ENCODE measurements around the gene ETFA.

ETFA gene

DNA sequence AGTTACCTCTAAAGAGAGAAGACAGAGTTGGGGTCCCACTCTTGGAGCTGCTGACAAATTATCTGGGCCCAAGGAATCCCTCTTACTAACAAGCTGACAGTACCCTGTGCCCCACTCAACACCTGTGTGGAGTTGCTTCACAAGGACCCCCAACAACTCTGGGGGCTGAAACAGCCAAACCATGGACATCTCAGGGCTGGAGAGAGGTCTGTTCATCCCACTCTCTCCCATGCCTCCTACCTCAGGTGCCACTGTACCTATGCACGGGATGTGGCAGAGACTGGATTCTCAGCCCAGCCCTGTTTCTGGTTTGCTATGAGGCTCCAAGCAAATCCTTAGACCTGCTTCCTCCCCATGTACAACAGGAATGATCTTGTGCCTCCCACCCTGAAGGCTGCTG, 101.7 kb downstream of the ETFA start:
- DNase-seq, result no peak

DNA sequence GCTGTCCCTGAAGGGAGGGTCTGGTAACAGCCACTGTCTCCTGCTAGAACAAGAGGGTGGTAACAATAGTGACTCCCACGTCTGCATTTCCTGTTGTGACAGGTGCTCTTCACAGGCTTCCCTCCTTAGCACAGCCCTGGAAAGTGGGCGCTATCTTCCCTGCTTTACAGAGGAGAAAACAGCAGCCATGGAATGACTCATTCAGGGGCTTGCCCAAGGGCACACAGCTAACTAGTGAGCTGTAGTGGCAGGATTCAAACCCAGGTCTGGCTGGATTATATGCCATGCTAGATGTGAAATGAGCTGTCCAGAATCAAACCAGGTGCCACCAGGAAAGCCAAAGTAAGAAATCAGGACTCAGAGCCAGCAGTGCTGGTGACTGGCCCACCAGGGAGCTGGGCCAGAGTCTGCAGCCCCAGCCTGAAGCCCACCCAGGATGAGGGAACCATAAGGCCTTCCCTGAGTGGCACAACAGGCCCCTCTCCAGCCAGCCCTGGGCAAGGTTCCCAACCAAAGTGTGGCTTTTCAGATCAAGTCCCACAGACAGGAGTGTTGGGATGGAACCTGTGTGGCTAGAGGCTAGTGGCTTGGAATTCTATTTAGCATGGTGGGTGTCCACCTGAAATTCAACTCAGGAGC, 102.4 kb downstream of the ETFA start:
- no peak for DNase-seq

DNA sequence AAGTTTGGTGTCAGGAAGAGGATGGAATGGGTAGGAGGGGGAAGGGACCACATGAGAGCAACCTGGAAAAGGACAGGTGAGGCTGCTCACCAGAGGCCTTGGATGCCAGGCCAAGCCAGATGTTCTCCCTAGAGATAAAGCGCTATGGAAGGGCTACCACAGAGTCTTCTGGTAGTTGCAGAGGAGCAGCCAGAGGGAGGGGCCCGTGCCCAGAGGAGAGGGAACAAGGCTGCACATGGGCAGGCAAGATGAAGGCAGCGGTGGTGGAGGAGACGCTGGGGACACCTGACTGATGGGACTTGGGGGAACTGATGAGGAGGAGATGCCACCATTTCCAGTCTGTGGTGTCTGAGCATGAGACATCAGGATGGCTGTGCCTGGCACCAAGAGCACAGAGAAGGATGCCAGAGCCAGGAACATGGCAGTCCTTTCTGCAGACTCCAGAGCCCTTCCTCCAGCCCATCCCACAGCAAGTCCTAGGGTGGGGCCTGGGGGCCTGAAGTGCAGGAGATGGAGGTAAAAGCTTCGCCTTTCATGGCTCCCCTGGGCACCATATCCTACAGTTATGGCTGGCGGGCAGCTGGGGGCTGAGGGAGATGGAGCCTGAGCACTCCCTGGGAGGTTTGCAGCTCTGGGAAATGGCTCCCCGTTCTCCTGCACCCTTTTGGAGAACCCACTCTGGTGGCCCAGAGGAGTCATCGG, 103.0 kb downstream of the ETFA start:
- no peak for DNase-seq

DNA sequence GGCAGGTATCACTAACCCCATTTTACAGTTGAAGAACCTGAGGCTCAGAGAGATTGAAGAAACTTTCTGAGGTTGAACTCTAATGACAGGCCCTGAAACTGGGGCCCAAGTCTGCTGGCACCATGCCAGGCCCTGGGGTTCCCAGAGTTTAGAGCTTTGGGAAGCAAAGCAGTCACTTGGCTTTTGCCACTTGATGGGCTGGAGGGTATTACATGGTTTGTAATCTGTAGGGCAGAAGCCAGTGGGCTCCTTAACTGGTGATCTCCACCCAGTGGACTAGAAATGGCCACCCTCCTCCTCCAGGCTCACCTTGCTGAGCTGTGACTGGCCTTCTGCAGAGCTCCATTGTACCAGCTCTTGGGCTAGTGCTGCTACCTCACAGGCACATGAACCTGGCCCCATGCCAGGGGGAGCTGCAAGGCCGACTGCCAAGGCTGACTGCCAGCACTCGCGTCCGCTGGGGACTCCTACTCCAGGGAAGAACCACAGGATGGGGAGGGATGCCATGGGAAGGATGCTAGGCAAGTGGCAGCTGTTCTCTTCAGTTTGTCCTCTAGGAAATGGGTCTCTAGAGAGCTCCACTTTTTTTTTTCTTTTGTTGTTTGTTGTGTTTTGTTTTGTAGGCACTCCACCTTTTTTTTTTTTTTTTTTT, 104.8 kb downstream of the ETFA start:
- no peak for DNase-seq

DNA sequence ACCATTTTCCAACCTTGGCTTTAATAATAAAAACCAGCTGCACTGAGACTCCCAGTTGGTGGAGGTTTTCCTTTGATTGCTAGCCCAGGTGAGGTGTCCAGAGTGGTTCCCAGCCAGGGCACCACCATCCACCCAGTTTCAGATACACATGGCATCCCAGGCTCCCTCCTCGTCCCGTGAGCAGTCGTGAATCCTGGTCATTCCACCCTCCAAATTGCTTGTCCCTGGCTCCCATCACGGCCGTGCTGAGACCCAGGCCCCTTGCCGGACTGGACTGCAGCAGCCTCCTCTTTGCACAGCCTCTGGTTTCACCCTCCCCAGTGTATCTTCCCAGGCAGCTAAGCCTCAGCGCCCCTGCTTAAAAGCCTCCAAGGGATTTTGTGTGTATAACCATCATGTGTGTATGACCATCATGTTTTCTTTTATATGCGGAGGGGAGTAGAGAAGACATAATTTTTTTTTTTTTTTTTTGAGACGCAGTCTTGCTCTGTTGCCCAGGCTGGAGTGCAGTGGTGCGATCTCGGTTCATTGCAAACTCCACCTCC, 106.3 kb downstream of the ETFA start:
- DNase-seq, result no peak

DNA sequence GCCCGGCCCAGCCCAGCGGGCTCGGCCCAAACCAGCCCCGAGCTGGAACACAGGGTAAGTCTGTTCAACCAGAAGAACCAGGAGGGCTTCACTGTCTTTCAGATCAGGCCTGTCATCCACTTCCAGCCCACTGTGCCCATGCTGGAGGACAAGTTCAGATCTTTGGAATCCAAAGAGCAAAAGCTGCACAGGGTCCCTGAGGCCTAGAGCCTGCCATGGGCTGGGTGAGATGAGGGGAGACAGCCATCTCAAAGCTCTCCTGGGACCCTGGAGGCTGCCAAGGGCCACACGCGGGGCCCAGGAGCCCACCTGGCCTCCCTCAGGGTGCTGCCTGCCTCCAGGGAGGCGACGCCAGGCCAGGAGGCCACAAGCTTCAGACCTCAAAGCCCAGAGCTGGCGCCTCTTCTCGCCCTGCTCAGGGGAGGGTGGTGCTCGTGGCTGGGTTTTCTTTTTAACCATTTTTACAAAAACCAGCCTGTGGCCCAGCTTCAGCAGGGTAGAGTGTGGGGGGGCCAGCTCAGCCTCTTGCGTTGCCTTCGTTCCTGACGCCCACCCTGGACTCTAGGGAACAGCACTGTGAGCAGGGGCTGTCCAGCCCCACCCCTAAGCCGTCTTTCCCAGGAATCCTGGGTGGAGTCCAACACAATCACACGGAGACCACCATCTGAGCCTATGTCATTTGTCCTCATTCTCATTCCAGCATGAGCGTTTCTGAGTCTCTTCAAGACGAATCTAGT, 107.0 kb downstream of the ETFA start:
- no peak for DNase-seq

DNA sequence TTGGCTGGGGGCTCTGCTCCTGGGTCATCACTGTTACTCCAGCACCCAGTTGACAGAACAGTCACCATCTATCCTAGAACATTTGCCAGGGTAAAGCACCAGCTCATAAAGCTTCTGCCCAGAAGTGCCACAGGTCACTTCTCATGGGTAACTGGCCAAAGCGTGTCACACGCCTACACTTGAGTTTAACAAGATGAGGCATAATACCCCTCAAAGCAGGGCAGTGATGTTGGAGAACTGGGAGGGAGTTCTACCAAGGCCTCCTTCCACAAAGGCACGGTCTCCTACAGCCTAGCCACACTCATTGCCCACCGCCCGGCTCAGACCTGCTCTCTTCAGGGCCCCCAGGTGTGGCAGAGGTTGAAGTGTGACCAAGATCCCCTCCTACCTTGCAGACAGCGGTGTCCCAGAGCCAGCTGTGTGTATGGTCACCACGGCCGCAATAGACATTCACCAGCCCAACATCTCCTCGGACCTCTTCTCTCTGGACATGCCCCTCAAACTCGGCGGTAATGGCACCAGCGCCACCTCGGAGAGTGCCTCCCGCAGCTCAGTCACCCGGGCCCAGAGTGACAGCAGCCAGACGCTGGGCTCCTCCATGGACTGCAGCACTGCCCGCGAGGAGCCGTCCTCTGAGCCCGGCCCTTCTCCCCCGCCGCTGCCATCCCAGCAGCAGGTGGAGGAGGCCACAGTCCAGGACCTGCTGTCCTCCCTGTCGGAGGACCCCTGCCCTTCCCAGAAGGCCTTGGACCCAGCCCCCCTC, 107.7 kb downstream of the ETFA start:
- no peak for DNase-seq

DNA sequence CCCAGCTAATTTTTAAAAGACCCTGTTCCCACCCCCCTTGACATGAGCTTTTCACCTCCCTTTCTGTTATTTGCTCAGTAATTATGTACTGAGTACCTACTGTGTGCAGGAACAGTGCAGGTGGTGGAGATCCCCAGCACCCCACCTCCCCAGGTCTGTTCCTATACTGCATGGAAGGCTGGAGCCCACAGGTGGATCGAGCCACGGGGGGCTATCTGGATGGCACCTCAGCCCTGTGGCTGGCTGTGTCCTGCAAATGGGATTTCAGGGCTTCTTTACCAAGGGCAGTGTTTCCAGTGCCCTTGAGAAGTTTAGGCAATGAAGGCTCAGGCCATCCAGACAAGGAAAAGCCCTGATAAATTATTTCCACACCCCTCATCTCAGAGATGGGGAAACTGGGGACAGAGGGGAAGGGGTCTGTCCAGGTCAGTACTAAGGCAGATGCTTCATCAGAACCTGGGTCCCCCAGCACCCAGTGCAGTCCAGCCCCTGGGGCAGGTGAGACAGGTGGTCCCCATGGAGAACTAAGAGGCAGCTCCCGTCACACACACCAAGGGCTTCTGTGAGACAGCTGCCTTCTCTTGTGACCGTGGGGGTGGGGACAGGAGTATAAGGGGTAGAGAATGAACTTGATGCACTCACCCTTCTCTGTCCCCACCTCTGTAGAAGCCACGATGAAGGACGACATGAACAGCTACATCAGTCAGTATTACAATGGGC, 109.6 kb downstream of the ETFA start:
- DNase-seq, result no peak

DNA sequence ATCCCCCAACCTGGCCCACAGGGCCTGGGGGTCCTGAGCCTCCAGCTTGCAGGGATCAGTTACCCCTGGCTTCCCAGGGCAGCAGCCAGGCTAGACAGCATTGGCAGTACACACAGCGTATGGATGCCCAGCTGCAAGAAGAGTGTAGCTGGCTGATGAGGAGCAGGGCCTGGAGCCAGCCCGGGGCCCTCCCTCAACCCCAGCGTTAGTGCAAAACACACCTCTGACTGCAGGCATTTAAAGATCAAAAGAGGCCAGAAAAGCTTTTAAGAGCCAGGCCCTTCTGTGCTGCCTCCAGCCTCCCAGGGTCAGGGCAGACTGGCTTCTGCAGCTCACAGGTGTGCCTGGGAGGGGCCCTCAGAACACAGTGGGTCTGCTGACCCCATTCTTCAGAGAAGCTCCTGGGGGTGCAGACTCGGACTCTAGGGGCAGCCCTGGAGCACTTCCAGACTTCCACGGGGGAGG, 110.6 kb downstream of the ETFA start:
- no peak for DNase-seq

DNA sequence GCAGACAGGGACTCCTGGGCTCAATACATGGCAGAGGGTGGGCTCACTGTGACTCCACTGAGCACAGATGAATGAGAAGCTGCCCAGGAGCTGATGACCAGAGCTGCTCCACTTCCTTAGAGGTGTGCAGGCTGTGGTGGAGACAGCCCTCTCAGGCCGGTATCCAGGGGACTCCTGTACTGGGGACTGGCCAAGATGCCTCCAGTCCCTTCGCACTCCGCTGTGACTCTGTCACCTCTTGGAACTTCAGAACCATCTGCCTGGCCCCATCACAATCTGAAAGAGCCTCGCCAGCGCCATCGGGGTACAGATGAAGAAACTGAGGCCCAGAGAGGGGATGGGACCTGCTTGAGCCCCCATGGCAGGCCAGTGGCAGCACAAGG, 111.2 kb downstream of the ETFA start:
- DNase-seq, result no peak

DNA sequence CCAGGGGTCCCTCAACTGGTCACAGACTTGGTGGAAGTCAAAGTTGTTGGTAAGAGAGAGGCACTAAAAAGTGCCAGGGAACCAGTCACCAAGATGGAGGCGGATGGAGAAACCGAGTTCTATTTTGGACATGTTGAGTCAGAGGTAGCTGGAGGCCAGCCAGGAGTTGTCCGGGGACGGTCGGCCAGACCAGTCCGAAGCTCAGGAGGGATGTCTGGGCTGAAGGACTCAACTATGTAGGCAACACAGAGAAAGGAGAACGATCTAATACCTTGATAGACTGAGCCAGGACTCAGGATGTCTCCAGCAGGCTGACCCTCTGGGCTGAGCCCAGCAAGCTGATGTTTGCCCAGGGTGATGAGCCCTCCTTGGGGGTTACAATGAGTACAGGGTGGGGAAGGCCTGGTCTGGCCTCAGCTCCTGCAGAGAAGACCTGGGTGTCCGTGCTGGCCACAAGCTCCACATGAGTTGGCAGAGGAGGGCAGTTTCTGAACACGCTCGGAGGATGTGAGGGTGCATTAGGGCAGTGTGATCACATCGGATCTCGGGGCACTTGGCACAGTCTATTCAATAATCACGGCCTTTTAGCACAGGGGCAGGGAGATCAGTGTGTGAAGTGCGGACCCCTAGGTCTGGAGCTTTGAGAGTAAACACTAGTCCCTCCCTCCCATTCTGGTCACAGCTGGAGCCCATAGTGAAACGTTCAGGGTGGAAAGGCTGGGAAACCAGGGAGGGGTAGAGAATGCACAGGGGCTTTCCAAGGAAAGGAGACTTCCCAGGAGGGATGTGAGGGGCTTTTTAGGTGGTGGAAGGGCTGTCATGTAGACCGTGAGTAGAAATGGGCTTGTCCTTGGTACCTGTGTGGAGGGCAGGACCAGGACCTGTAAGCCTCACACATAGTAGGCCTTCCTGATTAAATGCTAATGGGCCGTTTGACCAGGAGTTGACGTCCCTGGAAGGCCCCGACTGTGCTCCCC, 111.9 kb downstream of the ETFA start:
- no peak for DNase-seq

DNA sequence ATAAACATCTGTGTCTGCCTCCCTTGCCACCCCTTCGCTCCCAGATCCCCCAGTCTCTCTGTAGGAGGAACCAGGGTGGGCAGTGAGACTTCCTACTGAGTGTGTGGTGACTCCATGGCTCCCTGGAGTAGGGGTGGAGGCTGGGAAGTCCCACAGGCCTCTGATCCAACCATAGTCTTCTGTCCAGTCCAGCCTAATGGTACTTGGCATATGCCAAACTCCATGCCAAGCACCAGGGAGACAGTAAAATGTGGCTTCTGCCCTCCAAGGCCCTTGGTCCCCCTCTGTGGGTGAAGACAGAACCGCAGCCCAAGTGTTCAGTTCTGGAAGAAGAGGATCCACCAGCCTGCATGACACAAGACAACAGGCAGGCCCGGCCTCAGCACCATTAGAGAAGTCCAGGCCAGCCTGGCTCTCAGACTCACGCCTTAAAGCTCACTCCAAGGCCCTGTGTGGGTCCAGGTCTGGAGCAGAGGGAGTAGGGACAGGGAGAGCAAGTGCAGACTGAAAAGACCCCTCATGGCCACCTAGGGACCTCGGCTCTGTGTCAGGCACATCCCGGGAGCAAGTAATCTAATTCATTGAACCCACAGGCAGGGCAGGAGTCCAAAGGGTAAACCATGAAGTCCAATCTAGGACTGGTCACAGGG, 112.7 kb downstream of the ETFA start:
- DNase-seq, result no peak

DNA sequence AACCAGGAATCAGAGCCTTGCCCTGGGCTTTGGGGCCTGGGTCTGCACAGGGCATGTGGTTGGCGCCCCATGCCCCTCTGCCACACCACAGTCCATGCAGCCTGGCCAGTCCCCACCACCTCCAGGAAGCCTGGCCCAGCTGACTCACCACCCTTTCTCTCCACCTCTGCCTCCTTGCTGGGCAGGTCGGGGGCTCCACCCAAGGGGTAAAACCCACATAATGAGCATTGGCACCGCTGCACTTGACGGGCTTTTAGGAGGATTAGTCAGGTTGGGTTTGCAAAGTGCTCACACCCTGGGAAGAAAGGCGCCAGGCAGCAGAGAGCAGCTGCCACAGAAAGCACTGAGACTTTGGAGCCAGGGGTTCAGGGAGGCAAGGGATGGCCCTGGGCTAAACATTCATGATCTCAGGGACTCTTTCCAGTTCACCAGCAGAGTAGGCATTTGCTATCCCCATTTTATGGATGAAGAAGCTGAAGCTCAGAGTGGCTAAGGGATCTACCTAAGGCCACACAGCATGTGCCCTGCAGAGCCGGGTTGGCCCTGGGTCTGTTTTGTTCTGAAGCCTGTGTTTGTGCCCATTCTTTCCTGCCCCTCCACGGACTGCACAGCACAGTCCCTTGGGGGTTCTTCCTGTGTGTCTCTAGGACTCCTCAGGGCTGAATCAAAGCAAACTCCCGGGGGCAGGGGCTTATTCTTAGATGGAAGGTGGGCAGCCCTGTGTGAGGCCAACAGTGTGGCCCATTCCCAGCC, 113.4 kb downstream of the ETFA start:
- DNase-seq, result no peak

DNA sequence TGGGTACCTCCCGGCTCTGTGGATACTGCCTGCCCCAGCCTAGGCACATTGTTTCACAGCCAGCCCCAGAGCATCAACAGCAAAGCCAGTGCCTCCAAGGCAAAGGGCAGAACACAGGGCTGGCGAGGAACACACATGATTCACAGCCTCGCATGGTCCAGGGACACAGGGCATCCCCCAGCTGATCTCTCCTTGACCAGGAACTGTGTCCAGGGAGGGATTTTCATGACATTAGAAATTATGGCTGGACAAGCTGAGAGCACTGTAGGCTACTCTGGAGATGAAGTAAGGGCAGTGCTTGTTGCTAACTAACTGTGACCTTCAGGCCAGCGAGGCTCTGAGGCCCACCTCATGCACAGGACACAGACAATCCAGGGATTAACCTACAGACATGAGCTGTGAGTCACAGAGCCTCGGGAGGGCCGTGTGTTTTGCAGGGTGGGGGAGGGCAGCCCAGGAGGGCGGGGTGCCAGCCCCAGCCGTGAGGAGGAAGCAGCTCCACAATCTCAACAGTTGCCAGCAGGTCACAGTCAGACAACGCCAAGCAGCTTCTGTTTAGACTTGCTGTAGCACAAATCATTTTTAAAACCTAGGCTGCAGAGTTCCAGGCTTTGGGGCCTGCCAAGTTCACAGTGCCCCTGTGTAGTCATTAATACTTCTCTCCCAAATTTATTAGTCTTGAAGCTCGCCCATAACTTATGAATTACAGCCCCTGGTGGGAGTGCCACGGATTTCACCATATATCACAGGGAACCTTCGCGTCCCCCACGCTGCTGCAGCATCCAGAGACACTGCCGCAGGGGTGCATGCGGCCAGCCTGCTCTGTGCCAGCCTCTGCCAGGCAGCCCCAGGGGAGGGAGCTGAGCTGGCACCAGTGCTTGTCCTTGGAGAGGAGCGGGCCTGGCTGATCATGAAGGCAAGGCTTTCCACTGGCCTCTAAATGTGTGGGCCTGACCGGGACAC, 114.7 kb downstream of the ETFA start:
- no peak for DNase-seq

DNA sequence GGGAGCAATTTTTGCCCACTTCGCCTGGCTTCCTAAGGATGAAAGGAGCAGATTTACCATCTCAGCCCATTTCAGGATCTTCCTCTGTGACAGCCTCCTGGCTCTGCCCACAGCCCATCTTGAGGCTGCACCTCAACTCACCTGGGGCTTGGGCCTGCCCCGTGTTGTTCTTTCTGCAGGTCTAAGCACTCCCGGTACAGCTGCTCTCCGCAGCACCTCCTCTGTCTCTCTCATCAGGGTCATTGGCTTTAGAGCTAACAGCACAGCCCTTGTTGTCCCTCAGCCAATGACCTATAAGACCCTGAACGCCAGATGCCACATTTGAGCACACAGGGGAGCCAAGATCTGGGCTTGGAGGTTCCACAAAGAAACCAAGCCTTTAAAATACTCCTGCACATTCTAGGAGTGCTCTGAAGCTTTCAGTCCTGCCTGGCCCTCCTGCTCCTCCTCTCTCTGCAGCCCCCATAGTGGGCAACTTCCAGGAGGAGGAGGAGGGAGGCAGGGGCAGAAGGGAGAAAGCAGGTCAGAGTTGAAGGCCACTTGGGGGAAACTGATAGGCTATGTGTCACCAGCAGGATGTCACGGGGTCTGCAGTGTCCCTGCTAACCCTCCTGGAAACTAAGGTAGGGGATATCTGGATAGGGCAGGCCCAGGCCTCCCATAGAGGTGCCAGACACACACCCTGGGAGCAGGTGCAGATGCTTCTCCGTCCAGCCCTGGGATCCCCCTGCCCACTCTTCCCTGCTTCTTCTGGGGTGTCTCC, 115.6 kb downstream of the ETFA start:
- DNase-seq, result no peak

DNA sequence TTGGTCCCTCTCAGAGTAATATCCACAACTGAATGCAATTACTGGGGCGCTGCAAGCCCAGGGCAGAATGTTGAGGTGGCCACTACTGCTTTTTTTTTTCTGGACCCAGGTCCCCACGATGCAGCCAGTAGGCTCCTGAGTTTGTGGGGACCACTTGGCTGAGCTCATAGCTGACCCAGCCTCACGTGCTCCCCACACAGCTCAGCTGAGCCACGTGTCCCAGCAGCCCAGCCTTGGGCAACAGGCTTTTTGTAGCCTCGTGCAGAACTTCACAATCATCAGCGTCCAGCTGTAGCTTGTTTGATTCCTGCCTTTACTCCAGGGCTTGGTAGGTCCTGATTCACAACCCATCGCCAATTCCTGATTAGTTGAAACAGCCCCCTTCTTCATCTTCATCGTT, 117.3 kb downstream of the ETFA start:
- no peak for DNase-seq

DNA sequence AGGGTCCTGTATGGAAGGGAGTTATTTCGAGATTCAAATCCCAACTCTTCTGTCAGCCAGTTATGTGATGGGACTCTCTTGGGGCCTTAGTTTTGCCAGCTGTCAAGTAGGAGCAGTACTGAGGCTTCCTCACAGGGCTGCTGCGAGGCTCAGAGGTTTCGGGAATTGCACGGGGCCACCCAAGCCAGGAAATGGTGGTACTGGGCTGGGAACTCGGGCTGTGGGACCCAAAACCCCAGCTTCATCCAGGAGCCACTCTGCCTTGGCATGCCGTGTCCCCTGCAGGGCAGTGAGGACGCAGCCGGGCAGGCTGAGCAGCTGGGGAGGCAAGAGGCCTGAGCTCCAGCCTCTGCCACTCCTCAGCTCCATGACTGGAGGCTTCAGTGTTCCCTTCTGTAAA, 118.6 kb downstream of the ETFA start:
- no peak for DNase-seq
